Activated CD8-positive, alpha-beta memory T cell treated with anti-CD3 and anti-CD28 coated beads, Interleukin-2, amount 50 U/mL, for 24 hours (primary cell): Measurements from ENCODE around the gene GSTO2.

ENCODE experiments used
- DNase-seq: peaks from one replicate; pipeline ENCODE4 v3.0.0-alpha.2; 2020; ENCODE audit errors: extremely low read depth

GSTO2 gene

DNA sequence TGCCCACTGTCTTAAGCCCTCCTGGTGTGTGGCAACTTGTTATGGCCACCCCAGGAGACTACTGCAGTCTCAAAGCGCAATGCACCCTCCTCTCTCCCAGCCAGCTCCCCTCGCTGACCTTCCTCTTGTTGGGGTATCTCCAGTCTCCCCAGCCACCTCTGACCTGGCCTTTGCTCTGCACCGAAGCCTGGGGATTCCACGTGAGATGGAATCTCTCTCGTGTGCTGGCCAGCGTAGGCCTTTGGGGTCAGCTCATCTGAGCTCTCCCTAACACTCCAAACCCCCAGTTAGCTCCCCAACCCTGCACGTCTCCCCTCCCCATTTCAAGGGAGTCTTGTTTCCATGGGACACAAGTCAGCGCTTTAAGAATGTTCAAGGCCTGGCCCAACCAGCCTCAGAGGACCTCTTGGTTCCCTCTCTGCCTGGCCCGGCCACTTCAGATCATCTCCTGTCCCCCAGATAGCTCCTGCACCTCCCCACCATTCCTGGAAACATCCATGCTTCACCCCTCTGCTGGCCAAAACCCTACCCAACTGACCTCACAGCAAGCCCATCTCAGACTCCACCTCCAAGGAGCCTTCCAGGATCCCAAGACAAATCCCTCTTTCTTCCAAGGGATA is 58.1 kb downstream of the GSTO2 start:
- DNase-seq: no peak

DNA sequence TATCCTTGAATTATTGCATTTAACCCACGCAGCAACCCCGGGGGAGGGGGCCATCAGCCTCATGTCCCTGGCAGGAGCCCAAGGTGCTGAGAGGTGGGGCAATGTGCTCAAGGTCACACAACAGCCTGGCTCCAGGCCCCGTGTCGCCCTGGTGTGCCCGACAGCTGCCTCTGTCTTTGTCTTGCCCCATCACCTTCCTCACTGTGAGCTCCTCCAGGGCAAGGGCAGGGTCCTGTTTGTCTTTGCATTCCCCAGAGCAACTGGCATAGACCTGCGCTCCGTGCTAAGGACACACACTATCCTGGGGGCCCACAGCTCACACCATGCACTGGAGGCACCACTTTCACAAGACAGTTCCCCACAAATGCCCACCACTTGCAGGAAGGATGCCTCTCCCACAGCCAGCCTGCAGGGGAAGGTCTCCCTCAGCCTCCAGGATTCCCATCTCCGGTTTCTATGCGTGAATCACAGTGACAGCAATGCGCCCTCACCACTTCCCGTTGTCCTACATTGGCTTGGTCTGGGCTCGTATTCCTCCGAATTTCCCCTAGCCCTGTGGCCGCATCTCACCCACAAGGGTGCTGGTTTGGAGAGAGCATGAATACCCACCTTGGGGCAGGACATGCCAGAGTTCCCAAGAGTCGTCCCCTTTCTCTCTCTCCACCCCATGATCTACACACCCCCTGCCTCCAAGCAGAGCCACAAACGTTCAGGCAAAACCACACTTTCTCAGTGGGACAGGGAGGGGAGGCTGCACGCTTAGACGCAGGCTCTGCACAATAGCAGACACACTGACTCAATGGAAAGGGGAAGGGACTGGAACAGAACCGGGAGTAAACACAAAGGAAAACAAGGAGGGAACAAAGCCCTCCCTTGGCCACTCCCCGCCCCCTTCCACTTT is 59.0 kb downstream of the GSTO2 start:
- no peak for DNase-seq

GRCh38 chr10:104328646-104328895 is 59.6 kb downstream of the GSTO2 start:
- DNase-seq: no peak

DNA sequence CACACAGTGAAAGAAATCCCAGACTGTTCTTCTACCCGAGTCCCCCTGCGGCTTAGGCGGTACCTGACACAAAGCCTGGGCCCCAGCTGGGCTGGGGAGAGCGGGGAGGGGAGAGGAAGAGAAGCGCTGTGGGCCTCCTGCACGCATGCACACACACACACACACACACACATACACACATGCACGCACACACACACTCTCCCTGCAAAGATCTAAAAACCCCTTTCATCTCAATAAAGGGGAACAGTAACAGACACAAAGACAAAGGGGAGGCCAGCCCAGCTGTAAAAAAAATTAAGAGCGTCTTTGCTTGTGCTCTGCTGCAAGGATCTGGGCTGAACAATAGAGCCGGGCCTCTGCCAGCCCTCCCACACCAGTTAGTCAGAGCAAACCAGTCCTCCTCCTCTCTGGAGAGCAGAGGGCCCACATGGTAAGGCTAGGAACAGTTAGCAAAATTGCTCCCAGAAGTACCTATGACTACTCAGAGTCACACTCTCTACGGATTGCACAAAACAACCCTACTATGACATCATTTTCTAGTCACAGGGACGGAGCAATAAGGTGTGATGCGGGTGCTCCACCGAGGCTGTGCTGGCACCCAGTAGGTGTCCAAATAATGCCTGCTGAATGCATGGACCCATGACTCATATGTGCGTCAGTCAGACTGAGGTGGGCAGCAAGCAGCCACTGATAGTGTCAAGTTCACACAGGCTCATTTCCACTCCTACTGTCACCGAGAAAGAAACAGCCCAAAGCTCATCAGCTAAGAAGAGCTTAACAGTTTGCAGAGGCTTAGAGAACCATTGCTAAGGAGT is 60.1 kb downstream of the GSTO2 start:
- peak; percentile 68 for DNase-seq

DNA sequence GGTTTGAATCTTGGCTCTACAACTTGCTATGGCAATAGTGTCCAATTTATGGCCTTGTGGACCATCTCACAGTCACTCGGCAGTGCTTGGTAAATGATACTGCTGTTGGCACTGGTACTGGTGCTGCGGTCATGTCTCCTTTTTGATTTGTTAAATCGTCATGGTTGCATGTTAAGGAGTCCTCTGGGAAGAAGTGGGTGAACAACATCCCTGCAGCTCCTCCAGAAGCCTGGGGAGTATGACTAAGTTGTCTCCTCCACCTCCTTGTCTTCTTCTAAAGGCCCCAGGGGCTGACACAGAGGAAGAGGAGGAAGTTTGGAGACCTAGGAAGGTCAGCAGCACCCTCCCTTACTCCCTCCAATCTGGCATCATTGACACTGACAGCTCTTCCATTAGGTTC is 60.8 kb downstream of the GSTO2 start:
- DNase-seq: no peak

GRCh38 chr10:104330168-104331110 is 61.5 kb downstream of the GSTO2 start:
- DNase-seq: no peak

DNA sequence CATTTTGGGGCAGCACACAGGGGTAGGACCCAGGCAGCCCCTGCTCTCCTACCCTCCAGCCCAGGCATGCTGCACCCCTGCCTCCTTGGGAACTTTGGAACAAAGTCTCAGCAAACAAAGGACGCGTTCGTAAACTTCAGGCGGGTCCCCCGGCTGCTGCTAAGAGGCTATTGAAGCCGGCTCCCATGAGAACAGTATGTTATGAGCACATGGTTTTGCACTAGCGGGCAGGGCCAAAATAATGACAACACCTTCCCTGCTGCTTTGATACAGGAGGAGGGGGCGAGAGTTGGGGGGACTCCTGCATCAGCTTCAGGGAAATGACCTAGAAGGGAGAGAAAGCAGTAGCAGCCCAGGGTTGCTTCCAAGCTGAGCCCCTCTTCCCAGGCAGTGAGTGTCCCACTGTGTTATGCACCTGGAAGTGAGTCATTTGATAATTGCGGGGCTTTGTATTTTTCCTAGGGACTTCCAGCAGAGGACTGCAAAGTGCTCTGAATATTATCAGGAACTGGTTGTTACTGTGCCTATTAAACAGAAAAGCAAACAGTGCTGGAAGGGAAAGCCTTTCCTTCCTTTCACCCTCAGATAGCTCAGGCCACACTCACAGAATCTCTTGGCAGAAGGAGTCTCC is 62.3 kb downstream of the GSTO2 start:
- no peak for DNase-seq

- DNase-seq: no peak
Observed at GRCh38 chr10:104332243-104333031, 63.5 kb downstream of the GSTO2 start.

- no peak for DNase-seq
Observed at GRCh38 chr10:104333032-104333727, 64.2 kb downstream of the GSTO2 start.

DNA sequence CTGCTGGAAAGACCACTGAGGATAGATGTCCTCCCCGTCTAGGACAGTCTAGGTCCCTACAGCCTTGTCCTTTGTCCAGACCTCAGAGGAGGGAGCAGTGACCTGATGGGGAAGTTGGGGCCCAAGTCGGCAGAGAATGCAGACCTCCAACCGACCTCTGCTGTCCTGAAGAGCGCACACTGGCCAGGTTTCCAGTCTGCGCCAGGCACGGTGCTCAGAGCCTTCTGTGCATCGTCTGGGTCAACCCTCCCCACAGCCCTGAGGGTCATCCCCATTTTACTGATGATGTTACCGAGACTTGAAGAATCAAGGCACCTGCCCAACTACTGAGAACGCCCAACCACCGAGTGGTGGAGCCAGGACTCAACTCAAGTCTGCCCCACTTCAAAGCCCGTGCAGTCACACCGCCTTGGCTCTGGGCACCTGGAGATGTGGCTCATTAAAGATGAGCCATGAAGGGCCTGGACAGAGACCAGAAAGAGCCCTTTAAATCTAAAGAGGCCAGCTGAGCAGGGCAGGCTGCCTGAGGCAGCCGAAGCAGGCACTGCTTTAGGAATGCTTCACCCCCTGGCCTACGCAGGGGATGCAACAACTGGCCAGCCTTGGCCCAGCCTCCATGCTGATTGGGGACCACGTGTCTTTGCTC is 64.9 kb downstream of the GSTO2 start:
- DNase-seq: no peak

- no peak for DNase-seq
Observed at GRCh38 chr10:104334561-104334960, 65.6 kb downstream of the GSTO2 start.

DNA sequence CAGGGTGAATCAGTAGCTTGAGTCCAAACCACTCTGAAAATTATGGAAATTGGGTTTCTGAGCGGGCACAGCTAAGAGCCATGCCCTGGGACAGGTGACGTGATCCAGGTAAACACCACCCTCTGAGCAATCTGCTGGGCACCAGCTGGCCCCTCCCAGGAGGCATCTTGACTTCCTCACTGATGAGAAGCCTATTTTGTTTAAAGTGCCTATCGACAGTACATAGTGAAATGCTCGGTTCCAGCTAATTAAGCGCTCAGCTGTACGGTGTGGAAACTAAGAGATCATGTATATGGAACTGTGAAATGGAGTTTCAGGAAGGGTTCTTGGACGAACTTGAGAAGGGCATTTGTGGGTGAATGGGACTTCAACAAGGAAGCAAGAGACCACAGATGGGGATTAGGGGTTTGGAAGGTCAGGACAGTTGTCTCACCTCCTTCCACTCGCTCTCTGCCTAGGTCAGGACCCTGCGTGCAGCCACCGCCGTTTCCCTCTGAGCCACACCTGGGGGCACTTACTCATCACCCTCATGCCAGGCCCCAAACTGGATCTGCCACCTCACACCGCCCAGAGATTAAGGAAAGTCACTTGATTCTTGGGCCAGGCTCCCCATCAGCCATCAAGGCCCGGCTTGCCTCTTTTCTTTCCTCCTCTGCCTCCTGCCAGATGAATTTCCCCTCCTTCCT is 66.1 kb downstream of the GSTO2 start:
- DNase-seq: no peak

DNA sequence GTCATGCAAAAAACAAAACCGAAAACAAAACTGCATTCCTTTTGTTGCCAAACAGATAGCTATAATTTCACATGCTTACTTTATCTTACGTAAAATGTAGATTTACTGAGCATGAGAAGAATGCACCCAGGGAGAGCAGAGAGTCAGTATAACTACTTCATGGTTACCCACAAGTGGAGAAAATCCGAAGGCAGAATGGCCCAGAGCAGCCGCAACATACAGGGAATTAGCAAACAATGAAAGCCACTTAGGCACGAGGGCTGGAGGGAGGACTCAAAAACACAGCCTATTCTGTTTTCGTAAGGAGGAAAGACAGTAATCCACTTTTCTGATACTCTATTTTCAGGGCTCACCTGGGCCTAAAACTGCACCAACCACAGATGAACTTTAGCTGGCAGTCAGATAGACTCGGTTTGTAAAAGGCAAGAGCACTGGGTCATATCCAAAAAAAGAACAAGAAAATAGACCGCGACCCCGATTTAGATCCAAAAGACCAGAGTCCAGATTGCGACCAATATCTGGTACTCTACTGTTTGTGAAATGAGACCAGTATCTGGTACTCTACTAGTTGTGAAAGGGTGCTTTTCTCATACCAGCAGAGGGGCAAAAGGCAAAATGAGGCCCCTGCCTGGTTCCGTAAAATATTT is 68.0 kb downstream of the GSTO2 start:
- no peak for DNase-seq

DNA sequence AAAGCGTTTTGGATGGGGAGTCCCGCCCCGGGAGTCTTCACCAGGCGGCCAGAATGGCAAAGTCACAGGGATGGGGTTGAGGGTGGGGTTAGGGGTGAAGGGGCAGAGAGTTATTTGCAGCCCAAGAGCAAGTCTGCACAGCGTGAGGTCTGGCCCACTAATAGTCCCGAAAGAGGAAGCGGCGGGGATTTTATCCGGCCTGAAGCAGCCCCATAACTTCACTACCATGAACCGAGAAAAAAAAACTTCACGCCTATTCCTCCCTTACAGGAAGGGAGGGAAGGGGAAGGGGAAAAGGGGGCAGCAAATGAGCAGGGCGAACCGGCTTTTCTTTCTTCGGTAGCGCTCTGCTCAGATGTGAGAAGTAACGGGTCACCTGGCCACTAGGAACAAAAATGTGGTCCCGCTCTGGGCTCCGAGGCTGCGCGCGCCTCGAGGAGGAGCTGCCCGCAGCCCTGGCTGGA is 68.6 kb downstream of the GSTO2 start:
- no peak for DNase-seq

- DNase-seq: peak; percentile 32
Observed at GRCh38 chr10:104337985-104338735, 69.2 kb downstream of the GSTO2 start, which contains the start of gene ITPRIP. ITPRIP (minus strand) TSS chr10:104338465; CDS start chr10:104316051, 22,414 bp downstream.

- DNase-seq: no peak
Observed at GRCh38 chr10:104339469-104340110, 70.6 kb downstream of the GSTO2 start.

DNA sequence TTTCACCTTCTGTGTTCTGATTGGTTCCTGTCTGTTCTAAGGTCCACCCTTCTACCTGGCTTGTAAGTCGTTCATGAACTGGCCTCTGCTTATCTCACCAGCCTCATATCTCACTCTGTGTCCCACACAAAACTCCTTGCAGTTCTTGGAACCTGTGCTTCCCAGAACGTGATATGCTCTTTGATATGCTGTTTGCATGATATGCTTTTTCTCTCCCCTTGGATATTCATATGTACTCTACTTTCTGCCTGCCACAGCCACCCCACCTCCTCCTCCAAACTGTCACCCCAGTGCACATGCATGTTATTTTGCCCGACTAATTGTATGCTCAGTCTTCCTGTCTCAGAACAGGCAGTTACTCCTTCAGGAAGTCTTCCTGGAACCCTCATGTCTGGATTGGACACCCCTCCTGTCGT is 71.1 kb downstream of the GSTO2 start:
- no peak for DNase-seq
